BJ (cell line): ENCODE results near the gene RGS3. TPM values are rescaled to one million over a fixed set of nuclear protein-coding genes. Genes with fewer than 3 reads are reported as not detected.

ENCODE experiments used
- CTCF ChIA-PET: fragments of 350-600 bp; formaldehyde crosslinking; extraction: SDS; loops from one replicate; lab custom pipeline; 2021; ENCODE audit warnings: antibody characterized with exemption, inconsistent platforms; lab: Yijun Ruan, JAX
- POLR2A ChIA-PET: fragments of 300-600 bp; sonication (Branson Sonifier 250); formaldehyde crosslinking; extraction: SDS; loops from one replicate; lab custom pipeline; 2021; ENCODE audit warnings: antibody characterized with exemption; lab: Charles Lee
- DNase-seq: peaks from one replicate; pipeline ENCODE4 v3.0.0-alpha.2; 2011; ENCODE audit warnings: low read depth
- H3K27me3 ChIP-seq: 2 replicates; pipeline ENCODE4 v1.6.0; 2011; ENCODE audit warnings: low read length; ENCODE audit not compliant: control insufficient read depth, insufficient read depth
- H3K36me3 ChIP-seq: 2 replicates; pipeline ENCODE4 v1.5.1; 2011; ENCODE audit warnings: low read length; ENCODE audit not compliant: control insufficient read depth, insufficient read depth
- H3K4me3 ChIP-seq: 2 replicates; pipeline ENCODE4 v1.5.1; 2011; ENCODE audit warnings: low read depth, mild to moderate bottlenecking, control low read depth, low read length
- polyA plus RNA-seq: library from polyadenylated mRNA; depleted of rRNA; stranded (reverse); fragments of >200 nt; gene quantifications from 2 replicates; pipeline ENCODE4 v1.2.3, GENCODE V29; 2011
- TF ChIP-seq, protein P1 (sequence below): IDR thresholded peaks from 2 replicates; pipeline ENCODE4 v1.5.1; 2011; ENCODE audit warnings: low read depth, mild to moderate bottlenecking, control low read depth, inconsistent platforms, low read length, moderate library complexity; ENCODE audit not compliant: insufficient read depth

The RGS3 gene
- polyA plus RNA-seq, 1 experiment = 66.4 TPM

DNA sequence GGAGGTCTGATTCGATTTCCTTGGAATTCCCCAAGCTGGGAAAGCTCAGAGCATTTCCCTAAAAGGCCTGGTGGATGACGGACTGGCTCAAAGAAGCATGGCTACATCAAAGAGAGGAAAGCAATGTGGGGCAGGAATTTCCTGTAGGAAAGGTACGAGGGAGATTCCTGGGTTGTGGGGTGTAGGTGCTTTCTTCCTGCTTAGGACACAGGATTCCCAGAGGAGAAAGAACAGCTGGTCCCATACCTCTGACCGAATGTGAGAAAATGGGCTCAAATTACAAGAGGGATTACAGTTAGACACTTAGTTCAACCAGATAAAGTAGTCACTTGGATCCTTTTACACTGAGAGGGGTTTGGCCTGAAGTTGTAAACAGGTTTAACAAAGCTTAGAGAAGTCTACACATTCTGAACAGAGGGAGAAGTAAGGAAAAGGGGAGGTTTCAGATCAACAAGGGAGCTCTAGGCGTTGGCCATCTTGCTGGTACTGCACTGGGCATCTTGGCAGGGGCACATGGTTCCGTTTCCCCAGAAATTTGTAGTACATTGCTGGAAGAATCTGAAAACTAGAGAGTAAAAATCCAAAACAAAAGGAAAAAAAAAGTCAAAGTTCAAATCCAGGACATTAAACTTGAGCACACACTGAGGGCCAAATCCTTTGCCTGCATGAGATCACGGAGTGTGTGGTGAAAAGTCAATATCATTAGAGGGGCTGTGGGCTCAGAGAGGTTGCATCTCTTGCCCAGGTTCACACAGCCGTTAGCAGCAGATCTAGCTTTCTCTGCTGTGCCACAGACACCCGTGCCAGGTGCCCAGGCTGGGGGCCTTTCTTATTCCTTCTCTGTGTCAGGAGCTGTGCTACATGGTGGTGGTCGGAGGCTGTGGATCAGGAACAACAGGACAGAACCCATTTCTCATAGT, 171.3 kb downstream of the RGS3 start:
- ChIA-PET POLR2A (no interaction called here), CTCF (interaction anchor here (1.7 to 3.8 kb wide), 2 partner anchors 21 to 40 kb away, joined by 4 to 15 read pairs; no protein-coding TSS in a partner anchor)
- peaks cover 13% of the 10 kb centered on the region for H3K27me3 ChIP-seq
- no peak for DNase-seq
- TF ChIP-seq, protein P1, sequence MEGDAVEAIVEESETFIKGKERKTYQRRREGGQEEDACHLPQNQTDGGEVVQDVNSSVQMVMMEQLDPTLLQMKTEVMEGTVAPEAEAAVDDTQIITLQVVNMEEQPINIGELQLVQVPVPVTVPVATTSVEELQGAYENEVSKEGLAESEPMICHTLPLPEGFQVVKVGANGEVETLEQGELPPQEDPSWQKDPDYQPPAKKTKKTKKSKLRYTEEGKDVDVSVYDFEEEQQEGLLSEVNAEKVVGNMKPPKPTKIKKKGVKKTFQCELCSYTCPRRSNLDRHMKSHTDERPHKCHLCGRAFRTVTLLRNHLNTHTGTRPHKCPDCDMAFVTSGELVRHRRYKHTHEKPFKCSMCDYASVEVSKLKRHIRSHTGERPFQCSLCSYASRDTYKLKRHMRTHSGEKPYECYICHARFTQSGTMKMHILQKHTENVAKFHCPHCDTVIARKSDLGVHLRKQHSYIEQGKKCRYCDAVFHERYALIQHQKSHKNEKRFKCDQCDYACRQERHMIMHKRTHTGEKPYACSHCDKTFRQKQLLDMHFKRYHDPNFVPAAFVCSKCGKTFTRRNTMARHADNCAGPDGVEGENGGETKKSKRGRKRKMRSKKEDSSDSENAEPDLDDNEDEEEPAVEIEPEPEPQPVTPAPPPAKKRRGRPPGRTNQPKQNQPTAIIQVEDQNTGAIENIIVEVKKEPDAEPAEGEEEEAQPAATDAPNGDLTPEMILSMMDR = no peak
- H3K36me3 ChIP-seq = no peaks in the 10 kb centered on the region
- no peak overlapping the region for H3K4me3 ChIP-seq

DNA sequence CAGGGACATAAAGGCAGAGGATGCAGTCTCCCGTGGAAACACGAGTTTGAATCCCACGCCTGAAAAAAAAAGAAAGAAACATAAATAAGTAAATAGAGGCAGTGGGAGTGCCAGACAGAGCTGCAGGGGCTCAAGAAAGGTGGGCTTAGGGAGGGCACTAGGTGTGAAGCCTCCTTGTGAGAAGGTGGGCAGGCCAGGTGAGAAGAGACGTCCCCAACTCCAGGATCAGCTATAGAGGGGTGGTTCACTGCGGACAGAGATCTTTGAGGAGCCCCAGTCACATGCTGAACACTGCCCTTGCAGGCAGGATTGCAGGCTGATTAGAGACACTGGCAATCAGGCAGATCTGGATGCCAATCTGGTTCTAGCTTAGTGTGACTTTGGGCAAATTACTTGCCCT, 172.1 kb downstream of the RGS3 start:
- TF ChIP-seq, protein P1 = no peak
- POLR2A ChIA-PET = no interaction called here
- Histone ChIP-seq H3K27me3 (peaks cover 13% of the 10 kb centered on the region), H3K4me3 (no peak overlapping the region), H3K36me3 (no peaks in the 10 kb centered on the region)
- CTCF ChIA-PET = interaction anchor here (0.8 to 3.8 kb wide), 2 partner anchors 20 to 22 kb away, joined by 3 to 15 read pairs; no protein-coding TSS in a partner anchor
- no peak for DNase-seq

DNA sequence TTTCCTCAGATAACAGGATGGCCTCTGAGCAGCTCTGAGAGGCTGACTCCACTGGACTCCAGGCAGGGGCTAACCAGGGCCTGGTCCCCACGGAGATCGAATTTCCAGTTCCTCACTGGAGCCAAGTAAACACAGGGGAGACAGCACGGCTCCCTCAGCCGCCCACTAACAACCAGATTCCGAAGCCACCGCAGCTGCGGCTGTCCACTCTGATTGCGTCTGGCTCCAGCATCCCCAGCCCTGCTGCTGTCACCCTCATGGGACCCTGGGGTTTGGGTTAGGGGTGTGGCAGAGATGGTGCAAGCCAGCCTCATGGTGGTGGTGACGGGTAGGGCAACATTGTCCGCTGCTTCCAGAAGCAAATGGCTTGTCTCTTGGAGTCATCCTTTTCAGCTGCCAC, 172.6 kb downstream of the RGS3 start:
- POLR2A ChIA-PET = no interaction called here
- CTCF ChIA-PET = interaction anchor here (0.8 to 3.8 kb wide), 3 partner anchors 15 to 22 kb away, joined by 3 to 15 read pairs (median 3); no protein-coding TSS in a partner anchor
- Histone ChIP-seq H3K36me3 (no peaks in the 10 kb centered on the region), H3K4me3 (no peak overlapping the region), H3K27me3 (peaks cover 10% of the 10 kb centered on the region)
- no peak for DNase-seq
- TF ChIP-seq, protein P1 = no peak

DNA sequence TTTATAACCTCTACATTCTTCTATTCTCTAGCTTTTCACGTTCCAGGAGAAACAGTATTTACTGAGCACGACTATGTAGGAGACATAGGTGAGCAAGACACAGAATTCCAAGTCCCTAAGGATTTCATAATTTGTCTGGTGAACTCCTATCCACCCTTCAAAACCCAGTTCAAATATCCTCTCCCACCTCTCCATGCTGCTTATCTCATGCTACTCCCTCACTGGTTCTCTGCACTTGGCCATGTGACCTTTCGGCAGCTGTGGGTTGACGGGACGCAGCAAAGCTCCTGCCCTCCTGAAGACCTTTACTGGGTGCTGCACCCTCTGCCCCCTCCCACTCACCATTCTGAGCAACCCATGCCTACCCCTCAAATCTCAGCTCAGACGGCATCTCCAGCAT, 173.2 kb downstream of the RGS3 start:
- ChIA-PET POLR2A (no interaction called here), CTCF (interaction anchor here (1.1 to 3.8 kb wide), 2 partner anchors 15 to 19 kb away, joined by 3 to 15 read pairs; no protein-coding TSS in a partner anchor)
- TF ChIP-seq, protein P1 = no peak

DNA sequence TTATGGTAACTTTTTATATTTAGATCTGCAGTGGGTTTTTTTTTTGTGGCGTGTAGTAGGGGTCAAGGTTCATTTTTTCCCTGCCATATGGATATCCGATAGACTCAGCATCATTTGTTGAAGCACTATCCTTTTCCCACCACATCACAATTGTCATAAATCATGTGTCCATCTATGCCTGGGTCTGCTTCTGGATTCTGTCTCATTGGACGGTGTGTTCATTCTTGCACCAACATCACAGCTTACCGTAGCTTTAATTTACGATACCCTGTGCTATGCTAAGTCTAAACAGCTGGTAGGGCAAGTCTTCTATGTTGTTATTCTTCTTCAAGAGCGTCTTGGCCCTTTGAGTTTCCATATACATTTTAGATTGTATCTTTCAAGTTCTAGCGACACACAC, 175.0 kb downstream of the RGS3 start:
- TF ChIP-seq, protein P1 = no peak
- H3K36me3 ChIP-seq = no peaks in the 10 kb centered on the region
- ChIA-PET CTCF (interaction anchor here (0.6 to 2.8 kb wide), 4 partner anchors 17 to 207 kb away, joined by 3 to 11 read pairs (median 3); no protein-coding TSS in a partner anchor), POLR2A (no interaction called here)
- peaks cover 5% of the 10 kb centered on the region for H3K27me3 ChIP-seq
- DNase-seq = no peak
- H3K4me3 ChIP-seq = no peak overlapping the region

More for the DNA sequence above, 173.2 kb downstream of the RGS3 start:
- no peak for DNase-seq
- Histone ChIP-seq H3K27me3 (peaks cover 5% of the 10 kb centered on the region), H3K36me3 (no peaks in the 10 kb centered on the region), H3K4me3 (no peak overlapping the region)
